Fibroblast of mammary gland (primary cell): ENCODE measurements around the gene FRY.
A peak's percentile ranks its signal among the peaks of the same experiment; 100 is the strongest.

Source experiments
- DNase-seq: peaks from one replicate; pipeline ENCODE4 v3.0.0-alpha.2; 2010; ENCODE audit warnings: low read depth
- H3K4me3 ChIP-seq: 2 replicates; pipeline ENCODE4 v1.5.1; 2011; ENCODE audit warnings: low read depth, mild to moderate bottlenecking, low read length, moderate library complexity; ENCODE audit not compliant: control insufficient read depth
- CTCF ChIP-seq: conservative IDR thresholded peaks from 2 replicates; pipeline ENCODE4 v1.5.1; 2011; ENCODE audit warnings: low read depth, low read length, inconsistent platforms; ENCODE audit not compliant: control insufficient read depth, insufficient read depth

The FRY gene

GRCh38 chr13:32206097-32206740 lies 174.6 kb downstream of the FRY start:
- no peak overlapping the region for H3K4me3 ChIP-seq
- DNase-seq = no peak
- TF ChIP-seq CTCF = no peak

GRCh38 chr13:32208860-32209259 lies 177.3 kb downstream of the FRY start:
- no peak overlapping the region for H3K4me3 ChIP-seq
- no peak for TF ChIP-seq CTCF
- no peak for DNase-seq

- no peak for TF ChIP-seq CTCF
- H3K4me3 ChIP-seq = no peak overlapping the region
- peak; percentile 30 for DNase-seq
Measured at GRCh38 chr13:32209652-32210051, 178.1 kb downstream of the FRY start.

- no peak for DNase-seq
- no peak overlapping the region for H3K4me3 ChIP-seq
- TF ChIP-seq CTCF = no peak
Measured at GRCh38 chr13:32210101-32210500, 178.5 kb downstream of the FRY start.

GRCh38 chr13:32211813-32212212 lies 180.2 kb downstream of the FRY start:
- peak; percentile 86 for DNase-seq
- no peak overlapping the region for H3K4me3 ChIP-seq
- no peak for TF ChIP-seq CTCF

GRCh38 chr13:32212421-32212820 lies 180.8 kb downstream of the FRY start:
- H3K4me3 ChIP-seq = no peak overlapping the region
- DNase-seq = peak; percentile 86
- no peak for TF ChIP-seq CTCF

GRCh38 chr13:32213626-32214025 lies 182.1 kb downstream of the FRY start:
- DNase-seq = no peak
- H3K4me3 ChIP-seq = no peak overlapping the region
- TF ChIP-seq CTCF = no peak
